Measurements from ENCODE around the gene ENDOD1.

GRCh38 chr11:95081412-95081811 is 8.2 kb upstream of the ENDOD1 start:
- TF ChIP-seq, protein P1, sequence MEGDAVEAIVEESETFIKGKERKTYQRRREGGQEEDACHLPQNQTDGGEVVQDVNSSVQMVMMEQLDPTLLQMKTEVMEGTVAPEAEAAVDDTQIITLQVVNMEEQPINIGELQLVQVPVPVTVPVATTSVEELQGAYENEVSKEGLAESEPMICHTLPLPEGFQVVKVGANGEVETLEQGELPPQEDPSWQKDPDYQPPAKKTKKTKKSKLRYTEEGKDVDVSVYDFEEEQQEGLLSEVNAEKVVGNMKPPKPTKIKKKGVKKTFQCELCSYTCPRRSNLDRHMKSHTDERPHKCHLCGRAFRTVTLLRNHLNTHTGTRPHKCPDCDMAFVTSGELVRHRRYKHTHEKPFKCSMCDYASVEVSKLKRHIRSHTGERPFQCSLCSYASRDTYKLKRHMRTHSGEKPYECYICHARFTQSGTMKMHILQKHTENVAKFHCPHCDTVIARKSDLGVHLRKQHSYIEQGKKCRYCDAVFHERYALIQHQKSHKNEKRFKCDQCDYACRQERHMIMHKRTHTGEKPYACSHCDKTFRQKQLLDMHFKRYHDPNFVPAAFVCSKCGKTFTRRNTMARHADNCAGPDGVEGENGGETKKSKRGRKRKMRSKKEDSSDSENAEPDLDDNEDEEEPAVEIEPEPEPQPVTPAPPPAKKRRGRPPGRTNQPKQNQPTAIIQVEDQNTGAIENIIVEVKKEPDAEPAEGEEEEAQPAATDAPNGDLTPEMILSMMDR (IDR thresholded peaks at IDR 0.05), result no peak
- TF ChIP-seq POLR2A (IDR thresholded peaks at IDR 0.05), result no peak
- TF ChIP-seq EP300 (IDR thresholded peaks at IDR 0.05), result no peak
